HUES48 (cell line): Measurements from ENCODE around the gene DDX19B.
"Not testable (repeated sequence)": the region's sequence is repeated elsewhere in the genome, so short reads cannot be mapped to it uniquely, and the experiment has no call there.

Experiments used
- H3K27ac ChIP-seq: one replicate; pipeline ENCODE4 v1.7.0; 2013; ENCODE audit warnings: low read depth, low read length, inconsistent platforms
- H3K27me3 ChIP-seq: 2 replicates; pipeline ENCODE4 v1.6.1; 2013; ENCODE audit warnings: mild to moderate bottlenecking, low read length; ENCODE audit not compliant: control insufficient read depth, insufficient read depth
- H3K36me3 ChIP-seq: 2 replicates; pipeline ENCODE4 v1.6.1; 2013; ENCODE audit warnings: low read length; ENCODE audit not compliant: control insufficient read depth, insufficient read depth
- H3K4me1 ChIP-seq: 2 replicates; pipeline ENCODE4 v1.6.1; 2013; ENCODE audit warnings: mild to moderate bottlenecking, low read length; ENCODE audit not compliant: control insufficient read depth, insufficient read depth
- H3K4me3 ChIP-seq: 2 replicates; pipeline ENCODE4 v1.5.1; 2013; ENCODE audit warnings: mild to moderate bottlenecking, low read depth, low read length
- H3K9ac ChIP-seq: 2 replicates; pipeline ENCODE4 v1.6.1; 2013; ENCODE audit warnings: mild to moderate bottlenecking, low read depth, low read length, moderate library complexity
- H3K9me3 ChIP-seq: 2 replicates; pipeline ENCODE4 v1.6.1; 2013; ENCODE audit warnings: low read length; ENCODE audit not compliant: control insufficient read depth, insufficient read depth

Gene DDX19B

GRCh38 chr16:70359552-70359951 lies 60.6 kb downstream of the DDX19B start:
- no peaks in the 10 kb centered on the region for H3K9me3 ChIP-seq
- H3K4me3 ChIP-seq: no peak overlapping the region
- H3K4me1 ChIP-seq: no peaks in the 10 kb centered on the region
- no peaks in the 10 kb centered on the region for H3K27me3 ChIP-seq
- no peak overlapping the region for H3K9ac ChIP-seq
- no peak overlapping the region for H3K27ac ChIP-seq
- H3K36me3 ChIP-seq: peaks cover 88% of the 10 kb centered on the region

GRCh38 chr16:70364399-70364798 lies 65.4 kb downstream of the DDX19B start:
- Histone ChIP-seq H3K27ac (no peak overlapping the region), H3K9me3 (no peaks in the 10 kb centered on the region), H3K36me3 (peaks cover 88% of the 10 kb centered on the region), H3K27me3 (no peaks in the 10 kb centered on the region), H3K9ac (no peak overlapping the region), H3K4me3 (no peak overlapping the region), H3K4me1 (no peaks in the 10 kb centered on the region)

- H3K27ac ChIP-seq, H3K4me1 ChIP-seq, H3K9ac ChIP-seq, H3K4me3 ChIP-seq, H3K27me3 ChIP-seq, H3K9me3 ChIP-seq: not testable (repeated sequence)
- H3K36me3 ChIP-seq: peaks cover 89% of the 10 kb centered on the region
Observed at GRCh38 chr16:70370145-70370544, 71.2 kb downstream of the DDX19B start.

GRCh38 chr16:70370924-70371323 lies 71.9 kb downstream of the DDX19B start:
- Histone ChIP-seq H3K4me1 (no peaks in the 10 kb centered on the region), H3K27ac (no peak overlapping the region), H3K4me3 (no peak overlapping the region), H3K9me3 (no peaks in the 10 kb centered on the region), H3K36me3 (peaks cover 85% of the 10 kb centered on the region), H3K27me3 (no peaks in the 10 kb centered on the region), H3K9ac (no peak overlapping the region)

GRCh38 chr16:70372921-70373728 lies 74.1 kb downstream of the DDX19B start:
- Histone ChIP-seq H3K36me3 (peaks cover 76% of the 10 kb centered on the region), H3K4me3 (no peak overlapping the region), H3K27me3 (no peaks in the 10 kb centered on the region), H3K9ac (no peak overlapping the region), H3K27ac (no peak overlapping the region), H3K4me1 (no peaks in the 10 kb centered on the region), H3K9me3 (no peaks in the 10 kb centered on the region)

GRCh38 chr16:70374213-70374612 lies 75.2 kb downstream of the DDX19B start:
- Histone ChIP-seq H3K9me3 (no peaks in the 10 kb centered on the region), H3K27ac (no peak overlapping the region), H3K4me3 (no peak overlapping the region), H3K4me1 (no peaks in the 10 kb centered on the region), H3K27me3 (no peaks in the 10 kb centered on the region), H3K36me3 (peaks cover 74% of the 10 kb centered on the region), H3K9ac (no peak overlapping the region)

GRCh38 chr16:70375636-70376611 lies 76.9 kb downstream of the DDX19B start:
- peaks cover 60% of the 10 kb centered on the region for H3K36me3 ChIP-seq
- no peak overlapping the region for H3K4me3 ChIP-seq
- no peak overlapping the region for H3K9ac ChIP-seq
- H3K27ac ChIP-seq: no peak overlapping the region
- no peaks in the 10 kb centered on the region for H3K4me1 ChIP-seq
- H3K27me3 ChIP-seq: no peaks in the 10 kb centered on the region
- H3K9me3 ChIP-seq: no peaks in the 10 kb centered on the region

GRCh38 chr16:70377782-70378181 lies 78.8 kb downstream of the DDX19B start:
- H3K4me3 ChIP-seq: no peak overlapping the region

GRCh38 chr16:70378869-70379493 lies 80.0 kb downstream of the DDX19B start:
- Histone ChIP-seq H3K4me1 (no peaks in the 10 kb centered on the region), H3K4me3 (no peak overlapping the region), H3K27ac (no peak overlapping the region), H3K9me3 (no peaks in the 10 kb centered on the region), H3K27me3 (no peaks in the 10 kb centered on the region), H3K36me3 (peaks cover 47% of the 10 kb centered on the region), H3K9ac (no peak overlapping the region)

More at GRCh38 chr16:70377782-70378181, 78.8 kb downstream of the DDX19B start:
- Histone ChIP-seq H3K36me3 (peaks cover 48% of the 10 kb centered on the region), H3K4me1 (no peaks in the 10 kb centered on the region), H3K27ac (no peak overlapping the region), H3K27me3 (no peaks in the 10 kb centered on the region), H3K9me3 (no peaks in the 10 kb centered on the region), H3K9ac (no peak overlapping the region)

- Histone ChIP-seq H3K9me3 (no peaks in the 10 kb centered on the region), H3K27ac (peak overlapping the region; percentile 97), H3K27me3 (no peaks in the 10 kb centered on the region), H3K4me3 (peak overlapping the region; percentile 76), H3K9ac (peak overlapping the region; percentile 84), H3K36me3 (peaks cover 35% of the 10 kb centered on the region), H3K4me1 (no peaks in the 10 kb centered on the region)
Observed at GRCh38 chr16:70380248-70380918, 81.4 kb downstream of the DDX19B start.
